Measurements from ENCODE around the gene TSPAN9. TPM values are rescaled to one million over a fixed set of nuclear protein-coding genes. Genes with fewer than 3 reads are reported as not detected.

TSPAN9 gene
- polyA plus RNA-seq, 3 donors: 10.5 to 29.7 (median 25.6) TPM

GRCh38 chr12:3277306-3277943 lies 200.2 kb downstream of the TSPAN9 start:
- WGBS, 3 donors: 87 to 91% (median 90%) methylated on average over 18 of the region's 18 CpGs
- H3K27ac ChIP-seq (ENCODE audit: low read depth, low read length): no peak overlapping the region

- 84 to 91% (median 88%) methylated on average over 5 of the region's 5 CpGs for WGBS, 3 donors
- H3K27ac ChIP-seq (ENCODE audit: low read depth, low read length): no peak overlapping the region
Measured at GRCh38 chr12:3278681-3279414, 201.7 kb downstream of the TSPAN9 start.

- no peak overlapping the region for H3K27ac ChIP-seq (ENCODE audit: low read depth, low read length)
- 72 to 79% (median 73%) methylated on average over 10 of the region's 10 CpGs for WGBS, 3 donors
Measured at GRCh38 chr12:3279415-3279780, 202.2 kb downstream of the TSPAN9 start.

GRCh38 chr12:3279832-3280231 lies 202.7 kb downstream of the TSPAN9 start:
- 62 to 90% (median 81%) methylated on average over 8 of the region's 8 CpGs for WGBS, 3 donors
- H3K27ac ChIP-seq (ENCODE audit: low read depth, low read length): no peak overlapping the region

- no peak overlapping the region for H3K27ac ChIP-seq (ENCODE audit: low read depth, low read length)
- 90 to 97% (median 96%) methylated on average over 14 of the region's 14 CpGs for WGBS, 3 donors
Measured at GRCh38 chr12:3280967-3281366, 203.8 kb downstream of the TSPAN9 start.

GRCh38 chr12:3281588-3282383 lies 204.6 kb downstream of the TSPAN9 start:
- 70 to 91% (median 80%) methylated on average over 22 to 23 of the region's 23 CpGs for WGBS, 3 donors
- H3K27ac ChIP-seq (ENCODE audit: low read depth, low read length): no peak overlapping the region

GRCh38 chr12:3282384-3282670 lies 205.1 kb downstream of the TSPAN9 start:
- 93 to 97% (median 94%) methylated on average over 8 of the region's 8 CpGs for WGBS, 3 donors
- H3K27ac ChIP-seq (ENCODE audit: low read depth, low read length): no peak overlapping the region

- 89 to 95% (median 92%) methylated on average over 19 of the region's 19 CpGs for WGBS, 3 donors
- no peak overlapping the region for H3K27ac ChIP-seq (ENCODE audit: low read depth, low read length)
Measured at GRCh38 chr12:3283137-3283680, 206.0 kb downstream of the TSPAN9 start.

- 84 to 86% (median 85%) methylated on average over 14 to 18 of the region's 18 CpGs for WGBS, 3 donors
- H3K27ac ChIP-seq (ENCODE audit: low read depth, low read length): no peak overlapping the region
Measured at GRCh38 chr12:3284405-3284804, 207.2 kb downstream of the TSPAN9 start.

- H3K27ac ChIP-seq (ENCODE audit: low read depth, low read length): no peak overlapping the region
- WGBS, 3 donors: 71 to 86% (median 80%) methylated on average over 7 of the region's 7 CpGs
Measured at GRCh38 chr12:3285570-3285969, 208.4 kb downstream of the TSPAN9 start.

GRCh38 chr12:3288690-3289089 lies 211.5 kb downstream of the TSPAN9 start:
- H3K27ac ChIP-seq (ENCODE audit: low read depth, low read length): no peak overlapping the region
- WGBS, 3 donors: 84 to 87% (median 84%) methylated on average over 8 of the region's 8 CpGs

- H3K27ac ChIP-seq (ENCODE audit: low read depth, low read length): no peak overlapping the region
- WGBS, 3 donors: 70 to 88% (median 87%) methylated on average over 9 of the region's 9 CpGs
Measured at GRCh38 chr12:3289702-3290101, 212.5 kb downstream of the TSPAN9 start.

GRCh38 chr12:3291939-3292338 lies 214.8 kb downstream of the TSPAN9 start:
- WGBS, 3 donors: 91 to 95% (median 94%) methylated on average over 15 to 16 of the region's 16 CpGs
- H3K27ac ChIP-seq (ENCODE audit: low read depth, low read length): no peak overlapping the region

- no peak overlapping the region for H3K27ac ChIP-seq (ENCODE audit: low read depth, low read length)
- WGBS, 3 donors: 74 to 84% (median 80%) methylated on average over 12 of the region's 12 CpGs
Measured at GRCh38 chr12:3292677-3293412, 215.7 kb downstream of the TSPAN9 start.

GRCh38 chr12:3293446-3294161 lies 216.4 kb downstream of the TSPAN9 start:
- H3K27ac ChIP-seq (ENCODE audit: low read depth, low read length): no peak overlapping the region
- WGBS, 3 donors: 63 to 72% (median 67%) methylated on average over 18 of the region's 18 CpGs

GRCh38 chr12:3294481-3294911 lies 217.3 kb downstream of the TSPAN9 start:
- H3K27ac ChIP-seq (ENCODE audit: low read depth, low read length): no peak overlapping the region
- 45 to 73% (median 63%) methylated on average over 15 of the region's 15 CpGs for WGBS, 3 donors

GRCh38 chr12:3295225-3295624 lies 218.0 kb downstream of the TSPAN9 start:
- H3K27ac ChIP-seq (ENCODE audit: low read depth, low read length): no peak overlapping the region
- 86 to 96% (median 88%) methylated on average over 8 of the region's 8 CpGs for WGBS, 3 donors
